AG09309 (cell line): ENCODE data around the gene GPSM3.

Experiments
- DNase-seq: peaks from one replicate; pipeline ENCODE4 v3.0.0-alpha.2; 2010; ENCODE audit warnings: low read depth
- H3K4me3 ChIP-seq: 2 replicates; pipeline ENCODE4 v1.5.1; 2011; ENCODE audit warnings: mild to moderate bottlenecking, low read depth, low read length, moderate library complexity; ENCODE audit not compliant: control insufficient read depth
- TF ChIP-seq, protein P1 (sequence below): IDR thresholded peaks from 2 replicates; pipeline ENCODE4 v1.5.1; 2011; ENCODE audit warnings: mild to moderate bottlenecking, low read depth, low read length, inconsistent platforms; ENCODE audit not compliant: insufficient read depth, control insufficient read depth; ENCODE audit errors: missing control alignments

Gene GPSM3

DNA sequence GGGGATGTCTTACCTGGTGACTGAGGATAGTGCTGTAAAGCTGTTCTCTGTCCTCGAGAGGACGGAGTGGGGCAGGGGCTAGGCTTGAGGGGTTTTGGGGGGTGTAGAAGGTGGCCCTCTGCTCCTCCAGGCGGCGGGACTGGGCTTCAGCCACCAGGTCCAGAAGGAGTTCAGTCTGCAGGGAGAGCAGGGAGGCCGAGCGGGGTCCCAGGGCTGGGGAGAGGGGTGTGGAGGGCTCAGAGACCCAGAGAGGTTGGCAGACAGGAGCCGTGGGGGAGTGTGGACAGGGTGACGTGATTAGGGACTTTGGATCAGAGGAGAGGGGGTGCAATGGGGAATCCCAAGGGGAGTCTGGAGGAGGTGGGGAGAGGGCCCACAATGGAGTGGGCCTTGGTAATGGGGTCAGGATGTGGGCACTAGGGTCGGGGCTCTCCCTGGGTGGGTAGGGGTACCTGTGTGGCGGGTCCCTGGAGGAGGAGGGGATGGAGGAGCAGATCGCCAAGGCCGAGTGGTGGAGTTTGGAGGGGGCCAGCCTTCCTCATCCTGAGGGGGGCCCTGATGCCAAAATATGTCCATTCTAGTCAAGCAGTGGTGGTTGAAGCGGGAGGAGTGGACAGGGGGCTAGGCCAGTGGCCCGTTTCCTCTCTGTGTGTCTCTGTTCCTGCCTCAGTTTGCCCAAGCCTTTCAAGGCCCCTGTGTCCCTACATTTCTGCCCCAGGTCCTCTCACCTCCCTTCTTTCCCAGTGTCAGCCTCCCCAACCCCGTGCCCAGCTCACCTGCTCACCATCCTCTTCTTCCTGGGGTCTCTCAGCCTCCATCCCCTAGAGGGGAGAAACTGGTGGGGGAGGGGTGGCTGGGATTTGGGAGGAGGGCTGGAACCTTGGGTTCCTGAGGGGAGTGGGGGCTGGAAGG, 491 bp downstream of the GPSM3 start:
- no peak overlapping the region for H3K4me3 ChIP-seq
- no peak for DNase-seq
- TF ChIP-seq, protein P1, sequence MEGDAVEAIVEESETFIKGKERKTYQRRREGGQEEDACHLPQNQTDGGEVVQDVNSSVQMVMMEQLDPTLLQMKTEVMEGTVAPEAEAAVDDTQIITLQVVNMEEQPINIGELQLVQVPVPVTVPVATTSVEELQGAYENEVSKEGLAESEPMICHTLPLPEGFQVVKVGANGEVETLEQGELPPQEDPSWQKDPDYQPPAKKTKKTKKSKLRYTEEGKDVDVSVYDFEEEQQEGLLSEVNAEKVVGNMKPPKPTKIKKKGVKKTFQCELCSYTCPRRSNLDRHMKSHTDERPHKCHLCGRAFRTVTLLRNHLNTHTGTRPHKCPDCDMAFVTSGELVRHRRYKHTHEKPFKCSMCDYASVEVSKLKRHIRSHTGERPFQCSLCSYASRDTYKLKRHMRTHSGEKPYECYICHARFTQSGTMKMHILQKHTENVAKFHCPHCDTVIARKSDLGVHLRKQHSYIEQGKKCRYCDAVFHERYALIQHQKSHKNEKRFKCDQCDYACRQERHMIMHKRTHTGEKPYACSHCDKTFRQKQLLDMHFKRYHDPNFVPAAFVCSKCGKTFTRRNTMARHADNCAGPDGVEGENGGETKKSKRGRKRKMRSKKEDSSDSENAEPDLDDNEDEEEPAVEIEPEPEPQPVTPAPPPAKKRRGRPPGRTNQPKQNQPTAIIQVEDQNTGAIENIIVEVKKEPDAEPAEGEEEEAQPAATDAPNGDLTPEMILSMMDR, result no peak

DNA sequence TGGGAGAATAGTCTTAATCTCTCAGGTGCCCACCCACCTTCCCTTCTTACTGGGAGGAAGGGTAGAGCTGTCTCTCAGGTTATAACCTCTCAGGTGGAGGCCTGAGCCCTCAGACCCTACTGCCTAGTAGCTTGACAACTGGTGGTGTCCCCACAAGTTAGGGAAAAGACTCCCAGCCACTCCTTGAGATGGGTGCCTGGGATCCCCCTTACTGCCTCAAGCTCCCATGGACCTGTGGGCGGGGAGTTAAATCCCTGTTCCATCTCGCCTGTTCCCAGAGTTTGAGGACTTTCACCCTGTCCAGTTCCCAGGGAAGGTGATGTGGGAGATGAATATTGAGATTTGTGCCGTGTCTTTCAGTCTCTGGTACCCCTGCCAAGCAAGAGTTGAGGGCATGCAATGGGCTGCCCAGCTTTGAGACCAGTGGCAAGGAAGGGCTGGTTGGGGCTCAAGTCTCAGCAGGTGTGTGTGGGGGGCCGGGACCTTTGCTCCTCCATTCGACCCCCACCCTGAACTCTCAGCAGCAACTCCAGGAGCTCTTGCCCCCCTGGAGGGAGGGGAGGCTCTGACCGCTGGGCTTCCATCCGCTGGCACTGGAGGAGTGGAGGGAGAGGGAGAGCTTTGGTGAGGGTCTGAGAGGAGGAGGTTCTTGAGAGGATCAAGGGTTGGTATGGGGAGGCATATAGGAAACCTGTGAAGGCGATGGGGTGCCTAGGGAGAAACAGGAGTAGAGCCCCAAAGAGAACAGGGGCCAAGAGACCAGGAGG, 1.3 kb downstream of the GPSM3 start:
- no peak for DNase-seq
- H3K4me3 ChIP-seq, result no peak overlapping the region; the same call in 1 of the 2 replicates

DNA sequence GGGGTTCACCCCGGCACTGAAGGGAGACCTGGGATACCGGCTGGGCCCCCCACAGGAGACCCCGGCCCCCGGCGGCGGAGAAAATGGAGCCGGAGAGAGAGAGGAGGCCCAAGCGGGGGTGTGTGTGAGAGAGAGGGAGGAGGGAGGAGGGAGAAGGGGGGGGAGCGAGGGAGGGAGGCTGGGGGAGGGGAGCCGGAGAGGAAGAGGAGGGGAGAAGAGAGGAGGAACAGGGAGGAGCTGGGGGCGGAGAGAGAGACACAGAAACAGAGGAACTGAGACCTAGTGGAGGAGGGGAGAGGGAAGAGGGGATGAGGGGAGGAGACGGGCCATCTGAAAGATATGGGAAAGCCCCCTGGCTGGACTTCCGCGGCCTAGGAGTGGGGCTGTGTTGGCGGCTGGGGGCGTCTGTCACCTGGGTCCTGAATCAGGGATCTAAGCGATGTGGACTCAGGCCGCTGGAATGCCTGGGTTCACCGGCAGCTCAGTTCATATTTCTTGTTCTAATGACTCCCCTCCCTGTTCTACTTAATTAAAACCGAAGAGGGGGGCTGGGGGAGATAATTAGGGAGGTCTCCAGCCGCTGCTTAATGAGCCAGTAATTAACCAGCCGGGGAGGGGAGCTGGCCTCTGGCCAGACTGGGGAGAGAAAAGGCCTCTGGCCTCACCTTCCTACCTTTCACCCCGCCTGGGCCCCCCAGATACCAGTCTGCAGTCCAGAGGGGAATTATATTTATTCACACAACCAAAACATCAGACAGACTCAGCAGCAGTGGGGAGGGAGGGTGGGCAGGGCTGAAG, 2.2 kb downstream of the GPSM3 start, which contains the start of gene PBX2:
Gene PBX2 (minus strand): TSS at position 149 of the 798 bp plus-strand sequence. CDS start 287 bp downstream, outside the sequence.
- TF ChIP-seq, protein P1, result no peak
- peak within 1 kb of the TSS; percentile 70 for H3K4me3 ChIP-seq
- DNase-seq, result peak; percentile 67

More for the DNA sequence above, 1.3 kb downstream of the GPSM3 start:
- TF ChIP-seq, protein P1, result no peak

DNA sequence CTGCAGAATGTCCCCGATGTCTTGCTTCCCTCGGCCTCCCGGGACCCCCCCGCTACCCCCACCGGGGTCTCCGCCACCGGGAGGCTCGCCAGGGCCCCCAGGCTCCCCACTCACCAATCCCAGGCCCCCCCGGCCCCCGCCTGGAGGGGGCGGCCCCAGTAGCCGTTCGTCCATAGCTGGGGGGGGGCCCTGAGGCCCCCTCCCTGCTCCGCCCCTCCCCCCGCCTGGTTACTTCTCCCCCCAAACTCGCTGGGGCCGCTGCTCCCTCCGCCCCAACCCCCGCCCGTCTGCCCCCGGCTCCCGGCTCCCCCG, 2.7 kb downstream of the GPSM3 start:
- TF ChIP-seq, protein P1, result no peak
- peak overlapping the region; percentile 70 for H3K4me3 ChIP-seq
- DNase-seq, result no peak

DNA sequence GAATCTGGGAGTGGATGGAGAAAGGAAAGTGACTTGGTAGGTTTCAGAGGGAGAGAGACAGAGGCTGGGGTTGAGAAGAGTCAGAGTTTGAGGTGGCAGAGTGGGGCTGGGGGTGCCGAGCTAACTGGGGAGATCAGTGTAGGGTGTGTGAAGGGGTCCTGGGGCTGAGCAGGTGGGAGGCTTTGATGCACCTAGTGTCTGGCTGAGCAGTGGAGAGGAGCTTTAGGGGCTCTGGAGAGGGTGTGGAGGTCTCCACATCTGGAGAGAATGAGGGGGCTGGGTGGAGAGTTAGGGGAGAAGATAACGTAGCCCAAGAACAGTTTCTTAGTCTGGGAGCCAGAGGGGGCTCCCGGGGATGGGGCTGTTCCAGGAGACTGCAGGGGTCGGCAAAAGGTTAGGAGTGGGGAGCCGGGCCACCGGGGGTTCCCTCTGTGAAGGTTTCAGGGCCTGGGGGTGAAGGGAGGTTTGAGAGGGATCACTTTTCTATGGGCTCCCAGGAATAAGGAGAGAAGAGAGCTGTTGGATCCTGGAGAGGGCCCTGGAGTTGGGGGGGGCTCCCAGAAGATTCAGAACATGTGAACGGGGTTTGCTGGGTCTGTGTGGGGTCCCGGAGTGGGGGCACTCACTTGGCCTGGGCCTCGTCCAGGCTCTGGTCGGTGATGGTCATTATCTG, 3.2 kb downstream of the GPSM3 start:
- TF ChIP-seq, protein P1, result no peak
- DNase-seq, result no peak
- peak overlapping the region; percentile 70 for H3K4me3 ChIP-seq
